H9 (cell line): ENCODE measurements around the gene OR56B1. TPM values are rescaled to one million over a fixed set of nuclear protein-coding genes. Genes with fewer than 3 reads are reported as not detected.
"Not testable (repeated sequence)": the region's sequence is repeated elsewhere in the genome, so short reads cannot be mapped to it uniquely, and the experiment has no call there.

Experiments
- DNase-seq: peaks from one replicate; pipeline ENCODE4 v3.0.0-alpha.2; 2017
- H2AFZ ChIP-seq: one replicate; pipeline ENCODE4 v1.6.1; 2013; ENCODE audit warnings: mild to moderate bottlenecking, low read length, control low read depth, moderate library complexity
- H2AK5ac ChIP-seq: 2 replicates; pipeline ENCODE4 v1.6.1; 2013; ENCODE audit warnings: low read length, control low read depth, mixed read lengths; ENCODE audit not compliant: insufficient read length
- H2BK120ac ChIP-seq: one replicate; pipeline ENCODE4 v1.6.1; 2013; ENCODE audit warnings: low read depth, mild to moderate bottlenecking, low read length, control low read depth, inconsistent platforms; ENCODE audit not compliant: poor library complexity, severe bottlenecking
- H2BK12ac ChIP-seq: 2 replicates; pipeline ENCODE4 v1.6.1; 2013; ENCODE audit warnings: low read length, control low read depth, mixed read lengths, low read depth; ENCODE audit not compliant: insufficient read length
- H2BK15ac ChIP-seq: 2 replicates; pipeline ENCODE4 v1.6.1; 2013; ENCODE audit warnings: low read depth, low read length, control low read depth
- H2BK20ac ChIP-seq: one replicate; pipeline ENCODE4 v1.6.1; 2013; ENCODE audit warnings: low read depth, mild to moderate bottlenecking, low read length, control low read depth, inconsistent platforms; ENCODE audit not compliant: poor library complexity, severe bottlenecking
- H2BK5ac ChIP-seq: 2 replicates; pipeline ENCODE4 v1.6.1; 2013; ENCODE audit warnings: low read length, control low read depth, mixed read lengths; ENCODE audit not compliant: insufficient read length
- H3K14ac ChIP-seq: 2 replicates; pipeline ENCODE4 v1.6.1; 2013; ENCODE audit warnings: low read length, control low read depth; ENCODE audit not compliant: insufficient read depth
- H3K18ac ChIP-seq: 2 replicates; pipeline ENCODE4 v1.6.1; 2013; ENCODE audit warnings: low read depth, mild to moderate bottlenecking, mixed read lengths, low read length, control low read depth; ENCODE audit not compliant: insufficient read length
- H3K23ac ChIP-seq: 2 replicates; pipeline ENCODE4 v1.6.1; 2013; ENCODE audit warnings: low read length, control low read depth, mixed read lengths, low read depth; ENCODE audit not compliant: insufficient read length
- H3K23me2 ChIP-seq: 2 replicates; pipeline ENCODE4 v1.6.1; 2013; ENCODE audit warnings: low read depth, mild to moderate bottlenecking, mixed read lengths, low read length, control low read depth; ENCODE audit not compliant: insufficient read length, poor library complexity, severe bottlenecking
- H3K27ac ChIP-seq: 2 replicates; pipeline ENCODE4 v1.5.1; 2013; ENCODE audit warnings: low read length, control low read depth, mixed read lengths, low read depth; ENCODE audit not compliant: insufficient read length
- H3K27me3 ChIP-seq: 2 replicates; pipeline ENCODE4 v1.6.1; 2013; ENCODE audit warnings: low read length, control low read depth, inconsistent platforms; ENCODE audit not compliant: insufficient read depth
- H3K4ac ChIP-seq: 2 replicates; pipeline ENCODE4 v1.6.1; 2013; ENCODE audit warnings: low read depth, mild to moderate bottlenecking, control low read depth, inconsistent platforms, low read length, moderate library complexity
- H3K4me1 ChIP-seq: 2 replicates; pipeline ENCODE4 v1.6.1; 2013; ENCODE audit warnings: low read length, control low read depth, inconsistent platforms; ENCODE audit not compliant: insufficient read depth
- H3K4me2 ChIP-seq: 2 replicates; pipeline ENCODE4 v1.6.1; 2013; ENCODE audit warnings: low read length, control low read depth, mixed read lengths; ENCODE audit not compliant: insufficient read length, insufficient read depth
- H3K56ac ChIP-seq: 2 replicates; pipeline ENCODE4 v1.6.1; 2013; ENCODE audit warnings: low read depth, mild to moderate bottlenecking, mixed read lengths, low read length, control low read depth; ENCODE audit not compliant: insufficient read length
- H3K79me1 ChIP-seq: 2 replicates; pipeline ENCODE4 v1.6.1; 2013; ENCODE audit warnings: low read depth, mild to moderate bottlenecking, moderate library complexity, low read length, control low read depth, inconsistent platforms; ENCODE audit not compliant: insufficient read depth, poor library complexity, severe bottlenecking
- H3K79me2 ChIP-seq: 2 replicates; pipeline ENCODE4 v1.6.1; 2013; ENCODE audit warnings: low read length, control low read depth, inconsistent platforms; ENCODE audit not compliant: insufficient read depth
- H3K9ac ChIP-seq: 2 replicates; pipeline ENCODE4 v1.6.1; 2013; ENCODE audit warnings: low read length, control low read depth, mixed read lengths; ENCODE audit not compliant: insufficient read length; ENCODE audit errors: extremely low read depth
- H3K9me3 ChIP-seq: one replicate; pipeline ENCODE4 v1.6.1; 2013; ENCODE audit warnings: low read depth, low read length, inconsistent platforms; ENCODE audit not compliant: control insufficient read depth
- H3T11ph ChIP-seq: one replicate; pipeline ENCODE4 v1.6.1; 2013; ENCODE audit warnings: mild to moderate bottlenecking, low read length, control low read depth, inconsistent platforms
- H4K20me1 ChIP-seq: one replicate; pipeline ENCODE4 v1.6.1; 2013; ENCODE audit not compliant: control insufficient read depth, insufficient read length, insufficient read depth
- H4K5ac ChIP-seq: 2 replicates; pipeline ENCODE4 v1.6.1; 2013; ENCODE audit warnings: low read depth, mild to moderate bottlenecking, mixed read lengths, low read length, control low read depth; ENCODE audit not compliant: insufficient read length
- H4K8ac ChIP-seq: replicated peaks from 2 replicates; pipeline ENCODE4 v1.6.1; 2013; ENCODE audit warnings: low read length, control low read depth, mixed read lengths, low read depth; ENCODE audit not compliant: insufficient read length
- H4K91ac ChIP-seq: 2 replicates; pipeline ENCODE4 v1.6.1; 2013; ENCODE audit warnings: low read depth, mild to moderate bottlenecking, moderate library complexity, mixed read lengths, low read length, control low read depth; ENCODE audit not compliant: insufficient read length
- H3K27ac Mint-ChIP-seq, 3 experiments: 2 replicates in 2 of 3; 3 replicates in 1 of 3; pipeline ENCODE4 v1.8.0; 2020 to 2021; ENCODE audit warnings: mixed read lengths in 3 of 3, mild to moderate bottlenecking in 1 of 3, moderate library complexity in 1 of 3
- H3K27me3 Mint-ChIP-seq: 2 replicates; pipeline ENCODE4 v1.8.0; 2021; ENCODE audit warnings: low read depth, mild to moderate bottlenecking, moderate library complexity, mixed read lengths
- H3K36me3 Mint-ChIP-seq, 3 experiments: 2 replicates in 2 of 3; 3 replicates in 1 of 3; pipeline ENCODE4 v1.8.0; 2020 to 2021; ENCODE audit warnings: low read depth in 3 of 3, mixed read lengths in 3 of 3; ENCODE audit not compliant: insufficient read depth in 1 of 3
- H3K4me1 Mint-ChIP-seq, 2 experiments: 2 replicates each; pipeline ENCODE4 v1.8.0; 2020; ENCODE audit warnings: mixed read lengths in 2 of 2
- H3K4me3 Mint-ChIP-seq, 2 experiments: 2 replicates in 1 of 2; 3 replicates in 1 of 2; pipeline ENCODE4 v1.8.0; 2020 to 2021; ENCODE audit warnings: mild to moderate bottlenecking in 2 of 2, mixed read lengths in 2 of 2, moderate library complexity in 1 of 2
- H3K9me3 Mint-ChIP-seq, 2 experiments: 2 replicates in 1 of 2; 3 replicates in 1 of 2; pipeline ENCODE4 v1.8.0; 2020; ENCODE audit warnings: mild to moderate bottlenecking in 2 of 2, mixed read lengths in 2 of 2, moderate library complexity in 1 of 2
- CTCF ChIP-seq: fragments of 200-600 bp; sonication (generic); conservative IDR thresholded peaks from 3 replicates; pipeline ENCODE4 v1.8.0; 2021; ENCODE audit warnings: antibody characterized with exemption, mild to moderate bottlenecking
- WGBS: extraction: QIAGEN DNeasy Blood & Tissue Kit; methylation state at CpG from one replicate; pipeline ENCODE4 v1.1.7; 2013; ENCODE audit warnings: missing lambda C conversion rate, low lambda C conversion rate, mixed read lengths; ENCODE audit not compliant: insufficient read length; ENCODE audit errors: extremely low coverage; 5-methylcytosine and 5-hydroxymethylcytosine counted together
- total RNA-seq: library from RNA; stranded (reverse); gene quantifications from 2 replicates; pipeline ENCODE4 v1.2.1, GENCODE V29; 2021

The OR56B1 gene
- total RNA-seq, 1 experiment from 2014 or later: not detected

GRCh38 chr11:5713695-5714094, 22.6 kb upstream of the OR56B1 start:
- Histone ChIP-seq H3K56ac (no peak overlapping the region), H3K27me3 (no peaks in the 10 kb centered on the region), H4K20me1 (no peaks in the 10 kb centered on the region), H2BK20ac (no peak overlapping the region), H2AK5ac (no peak overlapping the region), H3K79me1 (no peaks in the 10 kb centered on the region), H3K14ac (no peak overlapping the region), H2BK12ac (no peak overlapping the region), H2BK5ac (no peak overlapping the region), H3K23ac (no peak overlapping the region), H3K4ac (no peak overlapping the region), H4K8ac (no peak overlapping the region), H4K5ac (no peak overlapping the region), H3K18ac (no peak overlapping the region), H3K4me1 (no peaks in the 10 kb centered on the region), H3K9ac (no peak overlapping the region), H3K4me2 (no peak overlapping the region), H3K23me2 (no peaks in the 10 kb centered on the region), H4K91ac (no peak overlapping the region), H3T11ph (no peak overlapping the region), H3K79me2 (no peaks in the 10 kb centered on the region), H2BK15ac (no peak overlapping the region), H2BK120ac (no peak overlapping the region), H3K27ac (no peak overlapping the region), H3K9me3 (no peaks in the 10 kb centered on the region), H2AFZ (no peak overlapping the region)
- Mint-ChIP-seq H3K9me3 (peaks cover 2 to 3% of the 10 kb centered on the region in 2 experiments; a peak in 3 of 5 replicates), H3K36me3 (peaks cover 0 to 19% (median 4%) of the 10 kb centered on the region in 3 experiments; a peak in 4 of 7 replicates), H3K27me3 (peaks cover 2% of the 10 kb centered on the region; the same call in 1 of the 2 replicates), H3K4me1 (no peaks in the 10 kb centered on the region), H3K27ac (peak overlapping the region in 1 of 3 experiments; percentile 18; a peak in 1 of 7 replicates), H3K4me3 (no peak overlapping the region)
- no peak for TF ChIP-seq CTCF
- no CpG with 5 or more reads among the region's 5 CpGs for WGBS
- no peak for DNase-seq

- H3K36me3 Mint-ChIP-seq, H3K79me2 ChIP-seq, H4K20me1 ChIP-seq, H4K5ac ChIP-seq, H4K8ac ChIP-seq, H3K56ac ChIP-seq, H3K23ac ChIP-seq, H3K18ac ChIP-seq, DNase-seq, H3K27ac Mint-ChIP-seq, H3K27me3 ChIP-seq, H3K4ac ChIP-seq, H2BK5ac ChIP-seq, H3K9ac ChIP-seq, H3K4me3 Mint-ChIP-seq, H2AFZ ChIP-seq, H2BK12ac ChIP-seq, H3T11ph ChIP-seq, H3K27me3 Mint-ChIP-seq, H4K91ac ChIP-seq, H3K23me2 ChIP-seq, H3K4me1 ChIP-seq, H2BK20ac ChIP-seq, H3K4me2 ChIP-seq, H3K27ac ChIP-seq, H3K4me1 Mint-ChIP-seq, H2BK120ac ChIP-seq, H2BK15ac ChIP-seq, H2AK5ac ChIP-seq, H3K79me1 ChIP-seq, H3K9me3 Mint-ChIP-seq, H3K9me3 ChIP-seq, H3K14ac ChIP-seq: not testable (repeated sequence)
- no CpG with 5 or more reads among the region's 1 CpG for WGBS
These were observed 19.7 kb upstream of the OR56B1 start for GRCh38 chr11:5716518-5716917.
